ENCODE measurements around the gene TOMM7. TPM values are rescaled to one million over a fixed set of nuclear protein-coding genes. Genes with fewer than 3 reads are reported as not detected.

The TOMM7 gene
- total and polyA plus RNA-seq, 9 of the 15 experiments (the other 6 are each of a cell fraction or from before 2014, with no cell fraction given), result 283 to 1,717 (median 638) TPM

GRCh38 chr7:22851145-22851544 lies 28.5 kb upstream of the TOMM7 start (continued):
- TF ChIP-seq ZBTB11 (CRISPR knock-in tag; IDR thresholded peaks at IDR 0.05) (no peak), CUX1 (CRISPR knock-in tag; IDR thresholded peaks at IDR 0.05) (no peak), NCOA6 (IDR thresholded peaks at IDR 0.05) (no peak), ZBTB49 (CRISPR knock-in tag; IDR thresholded peaks at IDR 0.05; ENCODE audit: borderline replicate concordance) (no peak), KLF6 (CRISPR knock-in tag; IDR thresholded peaks at IDR 0.05; ENCODE audit: borderline replicate concordance) (no peak)

Data from K562 (cell line).